HG03196 (cell line): ENCODE data around the gene FOLH1.
"Not testable (repeated sequence)": the region's sequence is repeated elsewhere in the genome, so short reads cannot be mapped to it uniquely, and the experiment has no call there.

Experiments
- ATAC-seq: cut with Tn5 transposase; IDR thresholded peaks from one replicate; pipeline ENCODE4 v1.9.1; 2021; ENCODE audit not compliant: unreplicated experiment

FOLH1 gene

GRCh38 chr11:49184756-49185155 lies 23.6 kb downstream of the FOLH1 start:
- ATAC-seq: not testable (repeated sequence)

- ATAC-seq: not testable (repeated sequence)
Observed at GRCh38 chr11:49177936-49178335, 30.5 kb downstream of the FOLH1 start.

DNA sequence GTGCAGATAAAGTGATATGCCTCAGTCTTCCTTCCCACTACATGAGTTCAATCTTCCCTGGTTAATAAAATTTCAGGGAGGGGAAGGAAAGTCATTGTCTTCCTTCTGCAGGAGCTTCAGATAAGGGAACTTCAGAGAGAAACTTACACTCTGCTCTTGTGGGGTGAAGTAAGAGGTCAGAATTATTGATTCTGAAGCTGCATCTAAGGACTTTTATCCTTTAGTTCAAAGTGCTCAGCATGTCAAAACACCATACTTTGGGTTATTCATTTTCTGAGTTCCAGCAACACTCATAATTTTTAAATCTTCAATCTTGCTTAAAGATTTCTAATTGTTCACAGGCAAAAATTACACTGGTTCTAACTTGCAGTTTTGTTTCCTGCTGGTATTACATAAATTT lies 33.0 kb downstream of the FOLH1 start:
- not testable (repeated sequence) for ATAC-seq

DNA sequence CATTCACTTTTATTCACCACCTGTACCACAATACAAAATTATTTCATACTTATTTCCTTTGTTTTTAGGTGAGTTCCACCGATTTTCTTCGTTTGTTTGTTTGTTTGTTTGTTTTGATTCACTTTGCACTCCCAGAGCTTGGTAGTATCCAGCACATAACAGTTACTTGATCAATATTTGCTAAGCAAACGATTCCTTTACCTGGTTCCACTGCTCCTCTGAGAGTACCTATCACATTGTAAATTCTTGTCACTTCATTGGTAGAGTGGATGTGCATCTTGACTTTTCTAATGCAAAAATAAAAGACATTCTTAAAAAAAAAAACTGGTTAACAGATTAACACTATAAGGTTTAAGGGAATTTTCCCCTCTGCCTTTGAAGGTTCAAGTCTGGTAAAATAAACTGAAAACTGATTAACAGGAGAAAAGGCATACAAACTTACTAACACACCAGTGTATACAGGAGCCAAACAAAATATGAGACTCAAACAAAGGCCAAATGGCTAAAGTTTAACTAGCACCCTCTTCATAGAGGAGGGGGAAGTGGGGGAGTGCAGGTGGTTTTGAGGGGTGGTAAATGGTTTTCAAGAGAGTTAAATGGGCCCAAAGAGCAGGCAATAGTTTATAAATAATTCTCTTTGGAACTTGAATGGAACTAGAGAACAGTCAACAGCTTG lies 33.6 kb downstream of the FOLH1 start:
- ATAC-seq: not testable (repeated sequence)

DNA sequence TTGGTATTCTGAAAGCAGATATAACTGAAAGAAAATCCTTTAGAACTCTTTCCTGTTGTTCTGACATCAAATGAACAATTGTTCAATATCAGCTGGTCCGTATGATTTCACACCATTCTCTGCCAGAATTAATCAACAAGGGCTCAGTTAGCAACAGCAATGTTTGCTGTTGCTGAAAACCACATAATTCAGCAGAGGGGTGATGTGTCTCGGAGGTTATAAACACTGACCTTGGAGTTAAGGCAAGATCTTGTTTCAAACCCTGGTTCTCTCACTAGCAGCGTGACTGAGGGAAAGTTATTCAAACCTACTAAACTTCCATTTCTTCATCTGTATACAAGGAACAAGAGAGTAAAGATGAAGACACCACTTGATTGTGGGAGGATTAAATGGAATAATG lies 36.8 kb downstream of the FOLH1 start:
- ATAC-seq: not testable (repeated sequence)

DNA sequence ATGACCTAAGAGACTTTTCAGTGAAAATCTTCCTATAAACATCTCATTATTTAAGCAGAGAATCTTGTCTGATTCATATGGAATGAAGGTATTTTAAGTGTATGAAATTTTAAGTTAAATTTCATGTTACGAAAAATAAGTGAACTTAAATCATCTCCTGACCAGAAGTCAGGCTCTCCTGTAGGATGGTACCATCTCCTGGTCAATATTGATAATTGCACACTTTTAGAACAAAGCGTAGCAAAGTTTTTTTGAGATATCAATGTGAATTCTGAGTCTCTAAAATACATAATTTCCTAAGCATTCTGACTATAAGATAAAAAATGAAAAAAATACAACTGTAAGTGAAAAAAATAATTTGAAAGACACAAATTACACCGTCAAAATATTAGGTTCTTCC lies 38.8 kb downstream of the FOLH1 start:
- ATAC-seq: not testable (repeated sequence)

DNA sequence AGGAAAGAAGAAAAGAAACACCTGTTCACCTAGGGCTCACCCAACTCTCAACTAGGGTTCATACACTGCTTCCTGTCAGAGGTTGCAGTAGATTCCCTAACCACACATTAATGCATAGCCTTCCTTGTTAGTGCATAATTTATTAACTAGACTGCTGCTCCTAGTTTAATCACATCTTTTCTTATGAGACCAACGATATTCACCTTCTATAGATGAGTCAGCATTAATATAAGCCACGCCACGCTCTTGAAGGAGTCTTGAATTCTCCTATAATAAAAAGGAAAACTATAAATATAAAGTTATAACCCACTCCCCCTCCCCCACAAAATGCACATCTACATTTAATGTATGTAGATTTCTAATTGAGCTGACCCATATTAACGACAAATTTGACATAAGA lies 39.4 kb downstream of the FOLH1 start:
- not testable (repeated sequence) for ATAC-seq

DNA sequence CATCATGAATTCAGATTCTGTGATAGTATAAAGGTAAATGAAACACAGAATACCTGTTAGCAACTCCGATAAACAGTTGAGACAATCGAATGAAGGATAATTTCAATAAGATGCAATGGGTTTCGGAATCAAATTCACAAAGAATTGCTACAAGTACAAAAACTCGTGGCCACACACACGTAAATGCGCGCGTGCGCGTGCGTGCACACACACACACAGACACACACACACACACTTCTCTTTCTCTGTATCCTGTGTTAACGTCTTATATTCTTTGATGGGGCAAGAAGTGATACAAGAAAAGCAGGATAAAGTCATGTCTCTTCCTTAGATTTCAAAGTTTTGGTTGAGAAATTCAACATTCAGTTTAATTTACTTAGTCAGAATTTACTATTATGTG lies 57.2 kb downstream of the FOLH1 start:
- no peak for ATAC-seq

DNA sequence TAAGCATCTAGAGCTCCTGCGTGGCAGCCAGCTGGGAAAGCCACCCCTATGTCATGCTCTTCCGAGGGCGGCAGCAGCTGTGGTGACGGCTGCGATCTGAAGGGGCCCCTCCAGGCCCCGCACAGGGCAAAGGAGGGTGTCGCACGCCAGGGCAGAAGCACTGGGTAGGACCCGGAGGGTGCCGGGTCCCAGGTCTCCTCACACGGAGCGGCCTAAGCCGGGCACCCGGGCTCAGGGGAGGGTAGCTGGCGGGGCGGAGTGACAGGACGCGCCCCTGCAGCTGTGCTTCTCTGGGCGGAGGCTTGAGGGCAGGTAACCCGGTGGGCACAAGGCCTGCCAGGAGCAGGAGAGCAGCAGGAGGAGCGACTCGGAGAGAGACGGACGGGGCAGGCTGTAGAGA lies 106.0 kb downstream of the FOLH1 start:
- not testable (repeated sequence) for ATAC-seq
